Pancreas (tissue), 10 donors: Measurements from ENCODE around the gene SSBP4. TPM values are rescaled to one million over a fixed set of nuclear protein-coding genes. Genes with fewer than 3 reads are reported as not detected.

ENCODE experiments used
- ATAC-seq, 4 donors: fragments of 200-7000 bp; cut with Tn5 transposase; one replicate each; pipeline versions ENCODE4 v1.8.0 to v1.9.1; 2020; ENCODE audit warnings: mild to moderate bottlenecking in 4 of 4, moderate library complexity in 4 of 4
- DNase-seq, 6 donors: peaks; one replicate each; pipeline ENCODE4 v3.0.0-alpha.2; 2020
- FAIRE-seq: peaks from 2 replicates; lab custom pipeline; 2012; peaks lifted over from hg19 to GRCh38; lab: Jason Lieb, UNC
- H3K27ac ChIP-seq, 4 donors: fragments of 200-600 bp; sonication (generic); 1 replicate in 3 of 4; 2 replicates in 1 of 4; pipeline versions ENCODE4 v1.5.0 to v1.8.0; 2020
- H3K27me3 ChIP-seq, 4 donors: fragments of 200-600 bp; one replicate each; pipeline ENCODE4 v1.8.0; 2021
- H3K36me3 ChIP-seq, 3 donors: fragments of 200-600 bp; sonication (generic) in 1 of 3; one replicate each; pipeline versions ENCODE4 v1.5.0 to v1.8.0; 2020 to 2021
- H3K4me1 ChIP-seq, 3 donors: fragments of 200-600 bp; one replicate each; pipeline ENCODE4 v1.8.0; 2021
- H3K4me3 ChIP-seq, 4 donors: fragments of 200-600 bp; sonication (generic) in 2 of 4; one replicate each; pipeline versions ENCODE4 v1.5.0 to v1.8.0; 2020 to 2021
- H3K9me3 ChIP-seq, 4 donors: fragments of 200-600 bp; one replicate each; pipeline ENCODE4 v1.8.0; 2021
- WGBS, 2 donors: extraction: QIAGEN DNeasy Blood & Tissue Kit; methylation state at CpG; one replicate each; pipeline ENCODE4 v1.1.7; 2013; 5-methylcytosine and 5-hydroxymethylcytosine counted together
- intact Hi-C, 3 donors: fragments of 100-400 bp; cut with DNase I; formaldehyde crosslinking; loops; one replicate each; pipeline versions ENCODE4 v1.11.1 to v1.14.2; 2022
- polyA plus RNA-seq, 2 donors: library from polyadenylated mRNA; stranded (reverse); fragments of 200-250 nt; gene quantifications; one replicate each; pipeline ENCODE4 v1.2.3, GENCODE V29; 2013
- total RNA-seq, 6 donors: library from RNA; stranded (reverse); fragmentation: NEBNext Ultra II Directional in 4 of 6; extraction: Animal tissue kit (Norgen Biotek cat#: 25700) in 4 of 6; gene quantifications; one replicate each; pipeline versions ENCODE4 v1.2.1 to v1.2.4, GENCODE V29; 2021 to 2023
- TF ChIP-seq, protein P1 (sequence below), 4 donors: fragments of 200-600 bp; sonication (generic) in 3 of 4; IDR thresholded peaks; one replicate each; pipeline versions ENCODE4 v1.5.0 to v1.8.0; 2021; ENCODE audit warnings: antibody characterized with exemption in 4 of 4
- donor health status: healthy with polysubstance abuse.
- donor health status: DM: no; HTN: no; CAD: no; lungs with moderate emphysema.
- donor health status: DM: no; HTN: no; CAD: no.
- donor health status: control.
- donor health status: control.
- donor health status: Bipolar disorder and iron deficiency.
- donor health status: DM: yes; HTN: yes; CAD: no.
- donor health status: DM: no; HTN: no; CAD: no.
- donor health status: DM: no; HTN: no; CAD: no.
- donor health status: DM: yes; HTN: yes; CAD: no.

SSBP4 gene
- total and polyA plus RNA-seq, 8 donors: 20.5 to 116 (median 25.8) TPM

DNA sequence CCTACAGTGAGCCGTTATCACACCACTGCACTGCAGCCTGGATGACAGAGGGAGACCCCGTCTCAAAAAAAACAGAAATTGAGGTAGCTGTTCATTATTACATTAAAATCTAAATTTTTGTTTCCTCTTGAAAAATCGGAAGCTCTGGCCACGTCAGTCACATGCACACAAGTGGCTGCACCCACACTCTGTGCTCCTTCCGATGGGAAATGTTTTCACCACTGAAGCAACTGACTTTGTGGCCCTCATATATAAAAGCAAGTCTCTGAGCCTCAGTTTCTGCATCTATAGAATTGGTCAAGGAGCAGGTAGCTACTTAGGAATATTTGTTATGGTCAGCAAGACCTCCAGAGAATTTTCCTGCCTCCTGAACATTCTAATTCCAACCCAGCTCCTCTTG is 26.3 kb upstream of the SSBP4 start:
- Histone ChIP-seq H3K27ac (peak overlapping the region in 2 of 4 donors; percentile 3), H3K4me3 (no peak overlapping the region), H3K36me3 (peaks cover 0 to 17% (median 0%) of the 10 kb centered on the region in 3 donors), H3K9me3 (no peaks in the 10 kb centered on the region), H3K4me1 (no peaks in the 10 kb centered on the region), H3K27me3 (no peaks in the 10 kb centered on the region)
- ATAC-seq (no peak), FAIRE-seq (no peak), DNase-seq (no peak)
- WGBS, 2 donors: 79 to 82% methylated on average over 5 of the region's 5 CpGs
- intact Hi-C loops: loop anchor here in 1 of 3 donors (5.0 kb wide), 1 partner anchor 46 kb away; no protein-coding TSS in a partner anchor
- TF ChIP-seq, protein P1, sequence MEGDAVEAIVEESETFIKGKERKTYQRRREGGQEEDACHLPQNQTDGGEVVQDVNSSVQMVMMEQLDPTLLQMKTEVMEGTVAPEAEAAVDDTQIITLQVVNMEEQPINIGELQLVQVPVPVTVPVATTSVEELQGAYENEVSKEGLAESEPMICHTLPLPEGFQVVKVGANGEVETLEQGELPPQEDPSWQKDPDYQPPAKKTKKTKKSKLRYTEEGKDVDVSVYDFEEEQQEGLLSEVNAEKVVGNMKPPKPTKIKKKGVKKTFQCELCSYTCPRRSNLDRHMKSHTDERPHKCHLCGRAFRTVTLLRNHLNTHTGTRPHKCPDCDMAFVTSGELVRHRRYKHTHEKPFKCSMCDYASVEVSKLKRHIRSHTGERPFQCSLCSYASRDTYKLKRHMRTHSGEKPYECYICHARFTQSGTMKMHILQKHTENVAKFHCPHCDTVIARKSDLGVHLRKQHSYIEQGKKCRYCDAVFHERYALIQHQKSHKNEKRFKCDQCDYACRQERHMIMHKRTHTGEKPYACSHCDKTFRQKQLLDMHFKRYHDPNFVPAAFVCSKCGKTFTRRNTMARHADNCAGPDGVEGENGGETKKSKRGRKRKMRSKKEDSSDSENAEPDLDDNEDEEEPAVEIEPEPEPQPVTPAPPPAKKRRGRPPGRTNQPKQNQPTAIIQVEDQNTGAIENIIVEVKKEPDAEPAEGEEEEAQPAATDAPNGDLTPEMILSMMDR (IDR thresholded peaks at IDR 0.05): no peak

DNA sequence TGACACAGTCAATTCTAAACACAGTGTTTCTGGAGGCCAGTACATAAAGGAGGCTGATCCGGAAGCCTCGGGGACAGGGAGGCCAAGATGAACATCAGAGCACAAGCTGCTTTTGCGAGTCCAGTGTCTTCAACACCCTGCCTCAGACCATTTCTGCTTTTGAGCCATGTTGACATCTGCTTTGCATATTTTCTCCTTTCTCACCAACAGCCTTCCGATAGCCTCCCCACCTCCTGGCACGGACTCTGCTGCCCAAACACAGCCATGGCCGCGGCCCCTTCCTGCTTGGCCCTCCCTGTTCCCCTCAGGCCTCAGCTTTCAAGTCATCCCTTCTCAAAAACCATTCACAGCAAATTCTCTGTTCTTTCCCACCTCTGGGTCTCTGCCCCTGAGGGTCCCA is 25.4 kb upstream of the SSBP4 start:
- no peak for DNase-seq
- Histone ChIP-seq H3K4me1 (peaks cover 0 to 1% (median 0%) of the 10 kb centered on the region in 3 donors), H3K27me3 (no peaks in the 10 kb centered on the region), H3K9me3 (no peaks in the 10 kb centered on the region), H3K36me3 (peaks cover 0 to 8% (median 0%) of the 10 kb centered on the region in 3 donors), H3K4me3 (peak overlapping the region in 1 of 4 donors; percentile 28), H3K27ac (no peak overlapping the region)
- TF ChIP-seq, protein P1 (IDR thresholded peaks at IDR 0.05): no peak
- ATAC-seq: peak in 1 of 4 donors; percentile 11
- WGBS, 2 donors: 81 to 83% methylated on average over 7 of the region's 7 CpGs
- FAIRE-seq: no peak
- intact Hi-C loops: loop anchor here in 1 of 3 donors (5.0 kb wide), 1 partner anchor 47 kb away; no protein-coding TSS in a partner anchor

DNA sequence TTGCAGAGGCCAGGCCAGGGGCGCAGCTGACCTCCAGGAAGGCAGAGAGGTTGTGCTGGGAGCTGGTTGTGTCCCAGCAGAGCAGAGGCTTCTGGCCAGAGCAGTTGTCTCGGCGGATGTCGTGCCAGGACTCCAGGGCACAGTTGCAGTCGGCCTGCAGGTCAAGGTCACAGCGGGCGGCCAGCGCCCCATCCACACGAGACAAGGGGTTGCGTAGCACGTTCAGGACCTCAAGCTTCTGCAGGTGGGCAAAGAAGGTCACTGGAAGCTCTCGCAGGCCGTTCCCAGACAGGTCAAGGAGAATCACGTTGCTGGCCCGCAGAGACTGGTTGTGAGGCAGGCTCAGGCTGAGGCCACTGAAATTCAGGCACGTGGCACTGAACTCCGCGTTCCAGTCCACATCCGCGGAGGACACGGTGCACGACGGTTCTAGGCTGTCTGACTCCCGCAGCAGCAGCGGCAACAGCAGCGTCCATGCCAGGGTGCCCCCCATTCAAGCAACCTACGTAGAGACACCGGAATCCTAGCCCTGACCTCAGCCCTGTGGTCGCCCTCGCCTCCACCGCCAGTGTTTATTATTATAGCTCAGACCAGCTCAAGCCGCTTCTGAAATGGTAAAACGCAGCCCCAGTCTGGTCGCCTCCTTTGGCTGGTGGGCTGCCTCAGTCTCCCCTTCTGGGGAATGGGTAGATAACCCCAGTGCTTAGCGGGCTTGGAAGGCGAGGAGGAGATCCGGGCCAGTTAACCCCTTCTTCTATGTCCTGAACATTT is 22.5 kb upstream of the SSBP4 start:
- Histone ChIP-seq H3K4me1 (peaks cover 0 to 9% (median 0%) of the 10 kb centered on the region in 3 donors), H3K36me3 (no peaks in the 10 kb centered on the region), H3K27ac (no peak overlapping the region), H3K9me3 (no peaks in the 10 kb centered on the region), H3K27me3 (no peaks in the 10 kb centered on the region), H3K4me3 (peak overlapping the region in 1 of 4 donors; percentile 28)
- intact Hi-C loops: no loop called here
- 39 to 46% methylated on average over 37 of the region's 37 CpGs for WGBS, 2 donors
- FAIRE-seq: no peak
- TF ChIP-seq, protein P1 (IDR thresholded peaks at IDR 0.05): no peak
- DNase-seq: peak in 1 of 6 donors; percentile 29
- ATAC-seq: peak in 1 of 4 donors; percentile 8

DNA sequence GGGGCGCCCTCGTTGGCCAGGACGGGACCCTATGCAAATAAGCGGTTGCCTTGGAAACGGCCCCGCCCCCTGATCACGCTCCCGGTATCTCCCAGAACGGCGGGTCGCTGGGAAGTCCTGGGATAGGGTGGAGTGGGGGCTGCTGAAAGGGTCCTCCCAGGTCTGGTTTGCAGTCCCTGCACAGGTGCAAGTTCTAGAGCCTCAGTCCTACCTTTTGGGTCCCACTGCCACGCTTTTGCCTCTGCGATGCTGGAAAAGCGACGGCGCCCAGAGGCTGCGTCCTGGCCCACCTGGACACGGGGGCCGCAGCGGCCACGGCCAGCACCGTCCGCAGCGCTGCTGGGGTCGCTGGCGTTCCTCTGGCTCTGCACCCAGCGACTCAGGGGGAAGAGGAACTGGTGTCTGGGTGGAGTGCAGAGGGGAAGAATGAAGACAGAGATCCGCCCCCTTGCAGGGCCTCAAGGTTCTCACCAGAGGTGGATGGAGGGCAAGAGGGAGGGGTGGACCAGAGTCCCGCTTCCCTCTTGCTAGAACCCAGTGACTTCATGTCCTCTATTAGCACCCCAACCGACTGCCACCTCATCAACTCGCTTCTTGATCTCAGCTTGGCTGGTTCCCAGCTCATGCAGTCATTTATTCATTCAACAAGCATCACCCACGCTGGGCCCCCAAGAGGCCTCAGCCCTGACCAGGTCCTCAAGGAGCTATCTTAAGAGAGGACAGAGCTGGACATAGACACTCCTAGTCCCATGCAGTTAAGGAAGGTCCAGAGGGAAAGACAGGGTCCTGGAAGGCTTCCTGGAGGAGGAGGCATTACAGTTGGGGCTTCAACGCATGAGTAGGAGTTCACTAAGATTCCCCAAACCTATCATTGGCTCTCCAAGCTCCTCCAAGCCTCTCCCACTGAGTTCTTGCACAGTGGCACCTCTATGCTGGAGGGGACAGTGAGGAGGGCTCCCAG is 21.7 kb upstream of the SSBP4 start, which contains the start of gene LRRC25:
LRRC25 (minus strand) TSS at position 381 of the 961 bp plus-strand sequence. CDS start 659 bp downstream, outside the sequence.
- Histone ChIP-seq H3K4me3 (peak within 1 kb of the TSS in 1 of 4 donors; percentile 28), H3K9me3 (no peaks in the 10 kb centered on the region), H3K36me3 (no peaks in the 10 kb centered on the region), H3K27ac (peak within 1 kb of the TSS in 1 of 4 donors; percentile 19), H3K27me3 (no peaks in the 10 kb centered on the region), H3K4me1 (peaks cover 0 to 9% (median 0%) of the 10 kb centered on the region in 3 donors)
- WGBS, 2 donors: 27 to 34% methylated on average over 29 to 33 of the region's 33 CpGs
- DNase-seq: peak in 2 of 6 donors; percentile 51 to 59
- FAIRE-seq: no peak
- intact Hi-C loops: no loop called here
- TF ChIP-seq, protein P1 (IDR thresholded peaks at IDR 0.05): no peak
- ATAC-seq: peak in 3 of 4 donors; percentile 11 to 50 (median 38)
